ENCODE measurements around the gene DR1. TPM values are rescaled to one million over a fixed set of nuclear protein-coding genes. Genes with fewer than 3 reads are reported as not detected.

The DR1 gene
- total RNA-seq, 1 experiment from 2014 or later, result 117 TPM

GRCh38 chr1:93328809-93329760 lies 16.6 kb upstream of the DR1 start:
- Histone ChIP-seq H3K27ac (no peak overlapping the region), H3K4me1 (replicated peaks) (peaks cover 33% of the 10 kb centered on the region), H3K4me3 (no peak overlapping the region), H3K9me3 (replicated peaks) (no peaks in the 10 kb centered on the region), H3K27me3 (replicated peaks) (no peaks in the 10 kb centered on the region), H3K36me3 (no peaks in the 10 kb centered on the region)
- DNase-seq (ENCODE audit: low read depth in 1 of 2, low spot score in 2 of 2), result peak in 1 of 2 experiments; percentile 19

GRCh38 chr1:93330196-93330595 lies 15.5 kb upstream of the DR1 start:
- H3K9me3 ChIP-seq (replicated peaks), result no peaks in the 10 kb centered on the region
- H3K27me3 ChIP-seq (replicated peaks), result no peaks in the 10 kb centered on the region
- no peak overlapping the region for H3K27ac ChIP-seq
- peaks cover 22% of the 10 kb centered on the region for H3K4me1 ChIP-seq (replicated peaks)
- 0 out of 2 replicates have a peak, but pooled peaks cover 2% of the 10 kb centered on the region for H3K36me3 ChIP-seq
- no peak overlapping the region for H3K4me3 ChIP-seq
- no peak for DNase-seq (ENCODE audit: low read depth in 1 of 2, low spot score in 2 of 2)

- Histone ChIP-seq H3K36me3 (0 out of 2 replicates have a peak, but pooled peaks cover 2% of the 10 kb centered on the region), H3K4me3 (no peak overlapping the region), H3K27ac (no peak overlapping the region), H3K4me1 (replicated peaks) (peaks cover 18% of the 10 kb centered on the region), H3K9me3 (replicated peaks) (no peaks in the 10 kb centered on the region), H3K27me3 (replicated peaks) (no peaks in the 10 kb centered on the region)
- no peak for DNase-seq (ENCODE audit: low read depth in 1 of 2, low spot score in 2 of 2)
Measured at GRCh38 chr1:93330617-93331016, 15.1 kb upstream of the DR1 start.

- H3K27me3 ChIP-seq (replicated peaks), result no peaks in the 10 kb centered on the region
- H3K9me3 ChIP-seq (replicated peaks), result no peaks in the 10 kb centered on the region
- H3K4me1 ChIP-seq (replicated peaks), result peaks cover 17% of the 10 kb centered on the region
- H3K4me3 ChIP-seq, result no peak overlapping the region
- peak in 1 of 2 experiments; percentile 16 for DNase-seq (ENCODE audit: low read depth in 1 of 2, low spot score in 2 of 2)
- no peak overlapping the region for H3K27ac ChIP-seq
- H3K36me3 ChIP-seq, result peaks cover 3% of the 10 kb centered on the region; the same call in 1 of the 2 replicates
Measured at GRCh38 chr1:93331412-93331811, 14.3 kb upstream of the DR1 start.

- no peaks in the 10 kb centered on the region for H3K9me3 ChIP-seq (replicated peaks)
- peaks cover 19% of the 10 kb centered on the region for H3K4me1 ChIP-seq (replicated peaks)
- H3K36me3 ChIP-seq, result peaks cover 6% of the 10 kb centered on the region; the same call in 1 of the 2 replicates
- DNase-seq (ENCODE audit: low read depth in 1 of 2, low spot score in 2 of 2), result no peak
- H3K27me3 ChIP-seq (replicated peaks), result no peaks in the 10 kb centered on the region
- no peak overlapping the region for H3K4me3 ChIP-seq
- no peak overlapping the region for H3K27ac ChIP-seq
Measured at GRCh38 chr1:93332368-93332767, 13.3 kb upstream of the DR1 start.

- H3K4me3 ChIP-seq, result no peak overlapping the region
- peak; percentile 82 to 91 for DNase-seq (ENCODE audit: low read depth in 1 of 2, low spot score in 2 of 2)
- peaks cover 40% of the 10 kb centered on the region for H3K4me1 ChIP-seq (replicated peaks)
Measured at GRCh38 chr1:93338387-93339146, 7.1 kb upstream of the DR1 start.

GRCh38 chr1:93339171-93339697 lies 6.5 kb upstream of the DR1 start:
- peak overlapping the region; percentile 92 for H3K27ac ChIP-seq
- peaks cover 8% of the 10 kb centered on the region; the same call in 1 of the 2 replicates for H3K36me3 ChIP-seq
- H3K4me3 ChIP-seq, result no peak overlapping the region
- peaks cover 40% of the 10 kb centered on the region for H3K4me1 ChIP-seq (replicated peaks)
- no peaks in the 10 kb centered on the region for H3K27me3 ChIP-seq (replicated peaks)
- no peak for DNase-seq (ENCODE audit: low read depth in 1 of 2, low spot score in 2 of 2)
- H3K9me3 ChIP-seq (replicated peaks), result no peaks in the 10 kb centered on the region

More at GRCh38 chr1:93338387-93339146, 7.1 kb upstream of the DR1 start:
- Histone ChIP-seq H3K36me3 (peaks cover 8% of the 10 kb centered on the region; the same call in 1 of the 2 replicates), H3K27me3 (replicated peaks) (no peaks in the 10 kb centered on the region), H3K27ac (peak overlapping the region; percentile 92), H3K9me3 (replicated peaks) (no peaks in the 10 kb centered on the region)

GRCh38 chr1:93340090-93340489 lies 5.6 kb upstream of the DR1 start:
- Histone ChIP-seq H3K4me3 (no peak overlapping the region), H3K36me3 (peaks cover 6% of the 10 kb centered on the region; the same call in 1 of the 2 replicates), H3K9me3 (replicated peaks) (no peaks in the 10 kb centered on the region), H3K4me1 (replicated peaks) (peaks cover 42% of the 10 kb centered on the region), H3K27ac (no peak overlapping the region), H3K27me3 (replicated peaks) (no peaks in the 10 kb centered on the region)
- peak in 1 of 2 experiments; percentile 12 for DNase-seq (ENCODE audit: low read depth in 1 of 2, low spot score in 2 of 2)

- Histone ChIP-seq H3K36me3 (peaks cover 26% of the 10 kb centered on the region), H3K4me3 (no peak overlapping the region), H3K4me1 (replicated peaks) (peaks cover 19% of the 10 kb centered on the region), H3K27ac (no peak overlapping the region), H3K27me3 (replicated peaks) (no peaks in the 10 kb centered on the region), H3K9me3 (replicated peaks) (no peaks in the 10 kb centered on the region)
- no peak for DNase-seq (ENCODE audit: low read depth in 1 of 2, low spot score in 2 of 2)
Measured at GRCh38 chr1:93344484-93344883, 1.2 kb upstream of the DR1 start.

GRCh38 chr1:93344886-93345632 lies 648 bp upstream of the DR1 start:
- no peaks in the 10 kb centered on the region for H3K9me3 ChIP-seq (replicated peaks)
- H3K27me3 ChIP-seq (replicated peaks), result no peaks in the 10 kb centered on the region
- no peak for DNase-seq (ENCODE audit: low read depth in 1 of 2, low spot score in 2 of 2)

GRCh38 chr1:93346421-93346993 lies 800 bp downstream of the DR1 start:
- peak in 1 of 2 experiments; percentile 47 for DNase-seq (ENCODE audit: low read depth in 1 of 2, low spot score in 2 of 2)
- Histone ChIP-seq H3K4me3 (peak overlapping the region; percentile 92), H3K36me3 (peaks cover 41% of the 10 kb centered on the region), H3K9me3 (replicated peaks) (no peaks in the 10 kb centered on the region), H3K27ac (peak overlapping the region; percentile 93), H3K4me1 (replicated peaks) (peaks cover 3% of the 10 kb centered on the region), H3K27me3 (replicated peaks) (no peaks in the 10 kb centered on the region)

More at GRCh38 chr1:93344886-93345632, 648 bp upstream of the DR1 start:
- Histone ChIP-seq H3K27ac (peak overlapping the region; percentile 93), H3K36me3 (peaks cover 31% of the 10 kb centered on the region), H3K4me3 (peak overlapping the region; percentile 92), H3K4me1 (replicated peaks) (peaks cover 15% of the 10 kb centered on the region)

GRCh38 chr1:93347334-93347899 lies 1.7 kb downstream of the DR1 start:
- H3K36me3 ChIP-seq, result peaks cover 46% of the 10 kb centered on the region
- no peaks in the 10 kb centered on the region for H3K27me3 ChIP-seq (replicated peaks)
- peak overlapping the region; percentile 92 for H3K4me3 ChIP-seq
- DNase-seq (ENCODE audit: low read depth in 1 of 2, low spot score in 2 of 2), result peak in 1 of 2 experiments; percentile 24
- no peaks in the 10 kb centered on the region for H3K9me3 ChIP-seq (replicated peaks)
- H3K27ac ChIP-seq, result peak overlapping the region; percentile 93; the same call in 1 of the 2 replicates
- peaks cover 3% of the 10 kb centered on the region for H3K4me1 ChIP-seq (replicated peaks)

Data from SJSA1 (cell line).